ENCODE data around the gene PRR22.

Gene PRR22

GRCh38 chr19:5784581-5785147 is at the start of gene PRR22:
TSS of gene PRR22 (minus strand) at chr19:5784746. CDS start at chr19:5784660, 86 bp downstream.
- no peak for DNase-seq

GRCh38 chr19:5832527-5833216 is 48.1 kb upstream of the PRR22 start:
- DNase-seq: no peak

- no peak for DNase-seq
These were observed 47.5 kb upstream of the PRR22 start for GRCh38 chr19:5832061-5832460.

- DNase-seq: no peak
These were observed 46.6 kb upstream of the PRR22 start for GRCh38 chr19:5831159-5831558.

- DNase-seq: no peak
These were observed 45.2 kb upstream of the PRR22 start for GRCh38 chr19:5829567-5830310.

GRCh38 chr19:5828661-5829566 is 44.4 kb upstream of the PRR22 start:
- no peak for DNase-seq

- DNase-seq: peak; percentile 96
These were observed 43.5 kb upstream of the PRR22 start for GRCh38 chr19:5827891-5828660.

- DNase-seq: no peak
These were observed 42.9 kb upstream of the PRR22 start for GRCh38 chr19:5827342-5827890.

- peak; percentile 78 for DNase-seq
These were observed 42.2 kb upstream of the PRR22 start for GRCh38 chr19:5826531-5827341.

DNA sequence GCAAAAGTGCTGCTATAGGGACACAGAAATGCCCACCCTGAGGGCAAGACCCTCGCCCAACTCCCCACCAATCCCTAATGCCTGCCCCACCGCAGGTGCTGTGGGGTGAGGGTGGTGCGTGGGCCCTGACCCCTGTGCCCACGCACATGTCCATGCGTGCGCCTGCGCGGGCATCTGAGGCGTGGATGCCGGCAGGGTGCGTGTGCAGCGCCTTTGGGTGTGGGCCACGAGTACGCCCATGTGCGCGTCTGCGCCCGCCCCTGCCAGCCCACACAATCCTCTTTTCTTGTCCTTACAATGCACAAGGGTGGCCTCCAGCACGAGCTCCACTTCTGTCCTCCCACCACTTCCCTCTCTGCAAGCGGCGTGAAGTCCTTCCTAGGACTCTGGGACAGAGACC is 40.6 kb upstream of the PRR22 start:
- DNase-seq: no peak

DNA sequence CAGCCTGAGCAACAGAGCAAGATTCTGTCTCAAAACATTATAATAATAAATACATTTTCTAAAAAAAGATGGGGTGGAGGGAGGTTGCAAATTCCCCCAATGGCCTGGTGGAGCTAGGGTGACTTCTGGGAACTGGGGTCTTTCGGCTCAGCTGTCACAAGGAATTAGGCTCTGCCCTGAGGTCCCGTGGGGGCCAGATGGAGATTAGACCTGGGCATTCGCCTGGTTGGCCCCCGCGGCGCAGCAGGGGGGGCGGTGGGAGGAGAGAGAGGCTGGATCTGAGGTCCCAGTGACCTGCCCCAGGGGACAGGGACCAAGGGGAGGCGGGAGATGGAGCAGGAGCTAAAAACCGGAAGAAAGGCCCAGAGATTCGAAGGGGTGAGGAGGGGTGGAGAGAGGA is 40.2 kb upstream of the PRR22 start:
- DNase-seq: no peak

DNA sequence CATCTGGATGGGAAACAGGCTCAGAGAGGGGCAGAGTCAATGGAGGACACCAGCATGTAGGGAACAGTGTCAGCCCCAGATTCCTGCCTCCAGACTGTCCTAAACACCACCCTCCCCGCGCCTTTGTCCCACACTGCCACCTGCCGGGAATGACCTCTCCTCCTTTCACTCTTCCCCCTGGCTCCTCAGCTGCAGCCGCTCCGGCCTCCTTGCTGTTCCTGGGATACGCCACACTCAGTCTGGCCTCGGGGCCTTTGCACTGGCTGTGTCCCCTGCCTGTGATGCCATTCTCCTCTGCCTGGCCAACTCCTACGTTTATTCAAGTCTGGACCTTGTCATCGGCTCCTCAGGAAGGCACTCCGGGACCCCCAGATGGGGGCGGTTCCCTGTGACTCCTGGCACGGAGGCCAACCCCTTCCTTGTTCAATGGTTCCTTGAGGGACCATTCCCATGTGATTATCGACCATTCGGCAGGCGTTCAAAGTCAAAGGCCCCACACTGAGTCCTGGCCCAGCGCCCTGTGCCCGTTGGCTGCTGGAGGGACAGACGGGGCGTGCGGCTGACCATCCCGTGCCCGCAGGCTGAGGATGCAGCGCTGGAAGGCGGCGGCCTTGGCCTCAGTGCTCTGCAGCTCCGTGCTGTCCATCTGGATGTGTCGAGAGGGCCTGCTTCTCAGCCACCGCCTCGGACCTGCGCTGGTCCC is 39.2 kb upstream of the PRR22 start:
- DNase-seq: no peak

- no peak for DNase-seq
These were observed 37.8 kb upstream of the PRR22 start for GRCh38 chr19:5822181-5822844.

GRCh38 chr19:5821521-5822180 is 37.1 kb upstream of the PRR22 start:
- DNase-seq: no peak

GRCh38 chr19:5820785-5821184 is 36.2 kb upstream of the PRR22 start:
- no peak for DNase-seq

DNA sequence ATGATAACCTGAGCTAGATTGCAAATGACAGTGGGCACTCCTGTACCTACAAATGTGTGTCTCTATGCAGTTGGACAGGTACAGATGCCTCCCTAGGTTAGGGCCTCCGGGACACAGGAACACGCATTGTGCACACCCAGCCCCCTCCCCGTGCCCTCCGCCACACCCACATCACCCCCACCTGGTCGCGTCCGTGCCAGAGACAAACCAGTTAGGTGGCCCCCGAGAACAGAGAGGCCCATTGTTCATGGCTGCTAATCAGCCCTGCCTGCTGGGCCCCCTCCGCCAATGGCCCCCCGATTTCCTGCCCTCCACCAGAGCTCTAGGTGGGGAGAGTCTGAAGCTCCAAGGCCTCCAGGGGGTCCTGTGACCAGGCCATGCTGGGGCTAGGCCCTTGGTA is 34.0 kb upstream of the PRR22 start:
- DNase-seq: no peak

DNA sequence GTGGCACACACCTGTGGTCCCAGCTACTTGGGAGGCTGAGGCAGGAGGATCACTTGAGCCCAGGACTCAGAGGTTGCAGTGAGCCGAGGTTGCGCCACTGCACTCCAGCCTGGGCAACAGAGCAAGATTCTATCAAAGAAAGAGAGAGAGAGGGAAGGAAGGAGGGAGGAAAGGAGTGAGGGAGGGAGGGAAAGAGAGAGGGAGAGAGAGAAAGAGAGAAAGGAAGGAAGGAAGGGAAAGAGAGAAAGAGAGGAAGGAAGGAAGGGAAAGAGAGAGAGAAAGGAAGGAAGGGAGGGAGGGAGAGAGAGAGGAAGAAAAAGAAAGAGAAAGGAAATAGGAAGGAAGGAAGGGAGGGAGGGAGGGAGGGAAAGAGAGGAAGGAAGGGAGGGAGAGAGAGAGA is 32.7 kb upstream of the PRR22 start:
- DNase-seq: no peak

DNA sequence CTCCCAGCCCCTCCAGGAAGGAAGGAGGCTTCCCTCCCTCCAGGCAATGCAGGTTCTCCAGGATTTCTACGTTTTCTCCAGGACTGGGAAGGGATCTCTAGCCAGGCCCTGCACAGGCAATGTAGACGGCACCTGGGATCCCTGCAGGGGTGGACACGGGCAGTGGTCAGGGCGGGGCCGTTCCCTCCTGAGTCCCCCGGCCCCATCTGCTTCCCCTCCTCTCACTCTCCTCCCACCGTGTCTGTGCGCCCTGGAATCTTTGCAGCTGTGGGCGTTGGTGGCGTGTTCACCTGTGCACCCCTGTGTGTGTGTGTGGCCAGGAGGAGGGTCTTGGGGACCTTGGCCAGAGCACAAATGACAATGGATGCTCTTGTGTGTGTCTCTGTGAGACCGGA is 30.3 kb upstream of the PRR22 start:
- DNase-seq: no peak

DNA sequence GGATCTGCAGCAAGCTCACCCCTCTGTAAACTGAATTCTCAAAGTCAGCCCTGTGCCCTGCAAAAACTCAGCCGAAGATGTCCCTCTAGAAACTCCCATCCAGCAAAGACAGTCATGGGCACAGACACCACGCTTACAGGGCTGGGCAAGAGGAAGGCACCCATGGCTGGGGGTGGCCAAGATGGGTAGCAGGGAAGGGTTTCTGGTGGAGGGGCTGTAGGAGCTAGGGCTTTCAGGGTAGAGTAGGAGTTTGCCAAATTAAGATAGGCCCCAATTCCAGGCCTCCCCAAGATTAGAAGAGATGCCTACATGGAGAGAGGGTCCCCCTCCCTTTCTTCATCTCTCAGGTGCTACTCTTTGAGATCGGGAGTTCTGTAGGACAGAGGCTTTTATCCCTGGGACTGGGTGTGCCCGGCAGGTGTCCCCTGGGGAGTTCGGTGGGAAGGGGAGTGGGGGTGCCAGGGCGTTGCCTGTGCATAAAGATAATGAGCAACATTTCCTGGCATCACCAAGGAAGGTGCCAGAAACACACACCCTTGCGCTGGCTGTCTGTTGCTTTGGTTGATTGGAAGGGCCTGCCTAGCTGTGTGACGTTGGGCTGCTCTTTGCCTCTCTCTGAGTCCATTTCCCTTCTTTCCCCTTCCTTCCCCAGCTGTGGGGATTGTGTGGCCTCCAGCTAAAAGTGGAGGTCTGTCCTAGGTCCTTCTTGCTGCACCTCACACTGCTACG is 29.7 kb upstream of the PRR22 start:
- DNase-seq: no peak
